NCI-H2081 (cell line): ENCODE results near the gene OR10A2.
"Not testable (repeated sequence)": the region's sequence is repeated elsewhere in the genome, so short reads cannot be mapped to it uniquely, and the experiment has no call there.

Experiments
- DNase-seq, 2 experiments: peaks; one replicate each; lab custom pipeline; 2025; lab: John Stamatoyannopoulos, UW

The OR10A2 gene

GRCh38 chr11:6887711-6888110 is 24.9 kb downstream of the OR10A2 start:
- DNase-seq: not testable (repeated sequence)

GRCh38 chr11:6888830-6889229 is 26.0 kb downstream of the OR10A2 start:
- no peak for DNase-seq

- no peak for DNase-seq
Observed at GRCh38 chr11:6889835-6890234, 27.0 kb downstream of the OR10A2 start.

GRCh38 chr11:6892400-6892799 is 29.5 kb downstream of the OR10A2 start, which contains the start of gene OR2D2:
TSS of gene OR2D2 (minus strand) at chr11:6892500. CDS start at chr11:6892500, 0 bp downstream.
- DNase-seq: no peak

GRCh38 chr11:6894097-6894496 is 31.2 kb downstream of the OR10A2 start:
- no peak for DNase-seq

GRCh38 chr11:6895010-6895409 is 32.2 kb downstream of the OR10A2 start:
- no peak for DNase-seq

GRCh38 chr11:6898911-6899310 is 36.1 kb downstream of the OR10A2 start:
- DNase-seq: no peak

- DNase-seq: no peak
Observed at GRCh38 chr11:6900327-6900999, 37.6 kb downstream of the OR10A2 start.

- DNase-seq: not testable (repeated sequence)
Observed at GRCh38 chr11:6904804-6905203, 41.9 kb downstream of the OR10A2 start.

- no peak for DNase-seq
Observed at GRCh38 chr11:6911378-6911777, 48.5 kb downstream of the OR10A2 start.

GRCh38 chr11:6911948-6912347 is 49.1 kb downstream of the OR10A2 start:
- DNase-seq: no peak

- DNase-seq: no peak
Observed at GRCh38 chr11:6919698-6920097, 56.8 kb downstream of the OR10A2 start.

- DNase-seq: no peak
Observed at GRCh38 chr11:6920702-6921101, 57.8 kb downstream of the OR10A2 start, which contains the start of gene OR2D3. TSS of gene OR2D3 (plus strand) at chr11:6921002. CDS start at chr11:6921002, 0 bp downstream.
